CD4-positive, alpha-beta T cell treated with Interleukin-15 for 1 hour (primary cell): ENCODE measurements around the gene CNGB1.
A peak's percentile ranks its signal among the peaks of the same experiment; 100 is the strongest.
"Not testable (repeated sequence)": the region's sequence is repeated elsewhere in the genome, so short reads cannot be mapped to it uniquely, and the experiment has no call there.

Source experiments
- DNase-seq: peaks from one replicate; pipeline ENCODE4 v3.0.0-alpha.2; 2020

CNGB1 gene

DNA sequence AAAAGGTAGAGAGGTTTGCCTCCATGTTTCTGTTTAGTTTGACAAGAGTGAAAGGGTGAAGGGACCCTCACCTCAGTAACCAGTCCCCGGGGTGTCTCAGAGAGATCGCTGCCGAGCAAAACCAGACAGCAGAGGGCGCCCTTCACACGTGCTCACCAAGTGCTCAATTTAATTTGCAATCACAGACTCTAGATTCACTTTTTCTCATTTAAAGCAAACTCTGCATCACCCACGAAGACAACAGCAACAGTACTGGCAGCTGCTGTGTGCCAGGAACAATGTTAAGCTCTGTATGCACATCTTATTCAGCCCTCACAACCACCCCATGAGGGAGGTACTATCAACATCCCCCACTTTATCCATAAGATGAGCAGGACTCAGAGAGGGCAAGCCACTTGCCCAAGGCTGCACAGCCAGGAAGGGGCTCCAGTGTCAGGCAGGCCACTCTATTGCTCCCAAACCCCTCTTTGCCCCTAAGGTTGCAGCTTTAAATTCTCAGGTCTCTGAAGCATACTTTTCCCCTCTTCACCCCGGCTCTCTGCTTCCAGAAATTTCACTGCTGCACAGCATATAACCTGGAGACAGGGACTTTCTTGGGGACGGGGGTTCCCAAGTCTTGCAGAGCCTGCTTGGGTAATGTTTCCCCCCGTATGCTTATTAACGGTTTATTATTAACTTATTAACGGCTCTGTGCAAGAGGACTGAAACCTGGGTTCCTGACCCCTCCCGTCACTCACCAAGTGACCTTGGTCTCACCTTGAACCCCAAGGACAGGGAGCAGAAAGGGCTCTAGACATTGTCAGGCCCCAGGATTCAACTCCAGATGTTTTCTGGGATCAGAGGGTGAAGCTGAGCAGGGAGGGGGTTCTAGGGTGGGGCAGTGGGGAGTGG is 70.9 kb downstream of the CNGB1 start:
- peak; percentile 71 for DNase-seq

DNA sequence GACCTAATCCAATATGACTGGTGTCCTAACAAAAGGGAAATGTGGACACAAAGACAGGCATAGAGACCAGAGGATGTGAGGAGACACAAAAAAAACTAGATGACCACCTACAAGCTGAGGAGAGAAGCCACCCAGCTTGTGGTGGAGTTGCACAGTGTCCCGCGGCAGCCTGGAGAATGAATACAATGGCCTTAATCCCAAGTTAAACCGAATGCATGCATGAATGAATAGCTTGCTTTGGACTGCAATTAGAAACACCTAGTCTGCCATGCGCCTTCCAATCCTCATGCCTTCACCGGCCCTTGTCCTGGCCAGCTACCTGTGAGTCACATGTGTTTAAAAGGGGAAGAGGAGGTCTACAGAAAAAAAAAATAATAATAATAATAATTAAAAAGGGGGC is 72.0 kb downstream of the CNGB1 start:
- no peak for DNase-seq

DNA sequence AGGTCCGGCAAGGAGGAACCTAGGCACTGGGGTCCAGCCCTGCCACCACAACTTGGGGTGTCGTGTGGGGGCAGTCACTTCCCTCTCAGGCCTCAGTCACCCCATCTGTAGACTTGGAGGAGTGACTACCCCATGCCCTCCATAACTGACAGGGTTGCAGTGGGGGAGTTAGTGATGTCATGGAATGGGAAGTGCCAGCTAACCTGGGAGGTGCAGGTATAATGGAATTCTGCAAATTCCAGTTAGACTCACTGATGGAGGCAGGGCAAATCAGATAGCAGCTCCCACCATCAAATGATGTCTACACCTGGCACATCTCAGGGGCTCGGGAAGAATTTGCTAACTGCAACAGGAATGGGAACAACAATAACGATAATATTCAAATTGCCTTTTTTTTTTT is 72.9 kb downstream of the CNGB1 start:
- no peak for DNase-seq

DNA sequence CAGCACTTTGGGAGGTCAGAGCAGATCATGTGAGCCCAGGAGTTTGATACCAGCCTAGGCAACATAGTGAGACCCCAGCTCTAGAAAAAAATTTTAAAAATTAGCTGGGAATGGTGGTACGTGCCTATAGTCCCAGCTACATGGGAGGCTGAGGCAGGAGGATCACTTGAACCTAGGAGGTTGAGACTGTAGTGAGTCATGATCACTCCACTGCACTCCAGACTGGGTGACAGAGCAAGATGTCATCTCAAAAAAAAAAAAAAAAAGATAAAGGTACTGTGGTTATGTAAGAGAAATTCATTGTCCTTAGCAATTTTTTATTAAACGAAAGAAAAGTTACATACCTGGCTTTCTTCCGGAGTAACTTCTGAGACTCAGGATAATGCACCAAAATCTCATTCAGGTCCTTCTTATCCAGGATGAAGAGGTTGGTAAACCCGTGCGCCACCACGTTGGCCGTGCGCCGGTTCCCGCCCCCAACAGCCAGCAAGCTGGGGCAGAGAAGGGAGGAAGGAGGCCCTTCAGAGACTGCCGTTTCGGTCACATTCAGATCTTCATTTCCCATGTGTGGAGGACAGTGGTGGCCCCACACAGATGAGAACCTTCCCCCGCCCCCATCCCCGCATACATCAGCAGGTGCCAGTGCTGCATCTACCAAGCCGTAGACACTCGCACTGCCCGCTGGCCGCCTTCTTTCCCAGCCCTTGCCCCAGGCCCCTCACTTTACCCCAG is 73.7 kb downstream of the CNGB1 start:
- DNase-seq, result no peak

DNA sequence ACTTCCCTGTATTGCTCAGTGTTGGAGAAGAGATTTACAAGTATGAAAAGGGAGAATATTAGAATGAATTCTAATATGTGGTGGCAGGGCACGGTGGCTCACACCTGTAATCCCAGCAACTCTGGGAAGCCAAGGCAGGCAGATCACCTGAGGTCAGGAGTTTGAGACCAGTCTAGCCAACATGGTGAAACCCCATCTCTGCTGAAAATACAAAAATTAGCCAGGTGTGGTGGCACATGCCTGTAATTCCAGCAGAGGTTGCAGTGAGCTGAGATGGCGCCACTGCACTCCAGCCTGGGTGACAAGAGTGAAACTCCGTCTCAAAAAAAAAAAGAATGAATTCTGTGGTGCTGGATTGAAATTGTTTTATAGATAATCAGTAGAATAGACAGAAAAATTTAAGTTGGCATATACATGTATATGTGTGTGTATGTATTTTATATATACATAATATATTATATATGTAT is 75.8 kb downstream of the CNGB1 start:
- DNase-seq, result not testable (repeated sequence)

DNA sequence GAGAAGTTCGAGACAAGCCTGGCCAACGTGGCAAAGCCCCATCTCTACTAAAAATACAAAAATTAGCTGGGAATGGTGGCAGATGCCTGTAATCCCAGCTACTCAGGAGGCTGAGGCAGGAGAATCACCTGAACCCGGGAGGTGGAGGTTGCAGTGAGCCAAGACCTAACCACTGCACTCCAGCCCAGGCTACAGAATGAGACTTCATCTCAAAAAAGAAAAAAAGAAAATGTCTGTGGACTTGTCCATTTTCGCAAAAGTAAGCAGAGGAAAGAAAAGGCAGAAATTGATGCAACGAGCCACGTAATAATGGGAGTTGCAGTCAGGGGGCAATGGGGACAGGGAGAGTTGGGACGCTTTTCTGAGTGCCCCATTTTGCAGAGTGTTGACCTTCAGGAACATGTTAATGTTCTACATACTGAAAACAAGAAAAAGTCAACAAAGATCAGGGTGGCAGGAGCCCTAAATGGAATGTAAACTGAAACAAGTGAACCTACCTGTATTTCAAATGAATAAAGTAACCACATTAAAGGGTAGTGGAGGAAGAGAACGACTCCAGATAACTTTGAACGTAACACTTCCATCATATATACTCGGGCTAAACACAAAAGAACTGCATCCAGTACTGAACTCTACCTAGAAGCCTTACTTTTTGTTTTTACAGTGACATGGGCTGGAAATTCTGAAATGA is 76.4 kb downstream of the CNGB1 start:
- no peak for DNase-seq

DNA sequence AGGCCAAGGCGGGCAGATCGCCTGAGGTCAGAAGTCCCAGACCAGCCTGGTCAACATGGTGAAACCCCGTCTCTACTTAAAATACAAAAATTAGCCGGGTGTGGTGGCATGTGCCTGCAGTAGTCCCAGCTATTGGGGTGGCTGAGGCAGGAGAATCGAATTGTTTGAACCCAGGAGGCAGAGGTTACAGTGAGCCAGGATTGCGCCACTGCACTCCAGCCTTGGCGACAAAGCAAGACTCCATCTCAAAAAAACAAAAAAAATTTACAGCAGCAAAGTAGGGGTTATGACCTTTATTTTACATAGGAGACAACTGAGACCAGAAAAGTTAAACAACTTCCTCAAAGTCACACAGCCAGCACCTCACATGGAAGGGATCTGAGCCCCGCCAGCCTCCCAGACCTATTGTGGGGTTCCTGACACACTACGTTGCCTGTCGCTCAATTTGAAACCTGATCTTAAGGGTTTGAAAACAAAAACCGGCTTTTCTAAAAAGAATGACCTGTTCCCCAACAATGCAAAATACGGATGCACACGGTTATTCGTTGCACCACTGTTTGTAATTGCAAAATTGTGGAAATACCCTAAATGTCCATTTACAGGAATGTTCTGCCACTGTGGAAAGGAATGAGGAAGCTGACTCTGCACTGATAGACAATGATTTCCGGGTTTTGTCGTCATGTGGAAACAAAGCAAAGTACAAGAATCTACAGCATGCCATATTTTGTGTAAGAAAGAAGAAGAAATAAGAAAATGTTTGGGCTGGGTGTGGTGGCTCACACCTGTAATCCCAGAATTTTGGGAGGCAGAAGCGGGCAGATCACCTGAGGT is 77.2 kb downstream of the CNGB1 start:
- peak; percentile 30 for DNase-seq

DNA sequence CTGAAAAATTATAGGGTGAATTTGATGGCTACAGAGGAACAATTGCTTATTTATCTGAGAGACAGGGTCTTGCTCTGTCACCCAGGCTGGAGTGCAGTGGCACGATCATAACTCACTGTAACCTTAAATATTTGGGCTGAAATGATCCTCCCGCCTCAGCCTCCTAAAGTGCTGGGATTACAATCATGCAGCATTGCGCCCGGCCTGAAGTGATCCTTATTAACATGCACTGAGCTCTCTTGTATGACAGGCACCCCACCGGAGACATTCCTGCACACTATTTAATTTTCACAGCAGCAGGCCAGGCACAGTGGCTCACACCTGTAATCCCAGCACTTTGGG is 77.7 kb downstream of the CNGB1 start:
- DNase-seq, result no peak

DNA sequence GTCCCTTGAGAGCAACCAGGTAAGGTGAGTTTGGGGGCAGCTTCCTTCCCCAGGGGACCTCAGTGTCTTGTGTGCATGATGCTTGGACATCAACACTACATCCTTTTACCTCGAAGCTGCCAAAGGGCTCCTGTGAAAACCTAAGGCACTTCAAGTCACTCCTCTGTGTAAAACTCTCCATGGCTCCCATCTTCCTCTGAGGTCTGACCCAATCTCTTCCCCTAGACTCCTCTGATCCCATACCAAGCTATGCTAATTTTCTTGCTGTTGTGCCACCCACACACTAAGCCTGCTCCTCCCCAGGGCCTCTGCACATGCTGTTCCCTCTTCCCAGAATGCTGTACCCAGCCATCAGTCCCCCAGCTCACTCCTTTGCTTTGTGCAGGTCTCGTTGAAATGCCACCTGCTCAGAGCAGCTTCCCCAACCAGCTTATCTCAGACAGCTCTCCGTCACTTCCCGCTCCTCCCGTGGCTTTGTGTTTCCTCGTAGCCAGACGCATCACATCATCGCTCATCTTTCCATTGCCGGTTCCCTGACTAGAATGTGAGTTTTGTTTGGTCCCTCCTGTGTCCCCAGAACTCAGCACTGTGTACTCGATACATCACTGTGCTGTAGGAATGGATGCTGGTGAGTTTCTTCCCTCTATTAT is 78.4 kb downstream of the CNGB1 start:
- DNase-seq, result peak; percentile 24

DNA sequence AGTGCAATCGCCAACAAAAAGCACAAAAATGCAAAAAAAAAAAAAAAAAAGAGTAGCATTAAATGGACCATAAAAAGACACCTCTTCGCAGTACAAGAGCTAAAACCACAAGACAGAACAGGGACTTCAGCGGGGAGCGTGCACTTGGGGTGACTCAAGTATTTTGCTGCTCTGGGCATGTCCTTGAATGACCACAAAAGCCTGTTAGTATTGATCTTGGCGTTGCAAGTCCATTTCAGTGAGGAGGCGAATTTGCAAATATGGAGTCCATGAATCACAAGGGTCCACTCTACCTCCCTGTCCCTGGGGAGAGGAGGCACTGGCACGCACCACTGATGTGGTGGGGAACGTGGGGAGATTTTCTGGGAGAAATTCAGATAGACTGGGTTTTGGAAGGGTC is 78.9 kb downstream of the CNGB1 start:
- DNase-seq, result no peak

DNA sequence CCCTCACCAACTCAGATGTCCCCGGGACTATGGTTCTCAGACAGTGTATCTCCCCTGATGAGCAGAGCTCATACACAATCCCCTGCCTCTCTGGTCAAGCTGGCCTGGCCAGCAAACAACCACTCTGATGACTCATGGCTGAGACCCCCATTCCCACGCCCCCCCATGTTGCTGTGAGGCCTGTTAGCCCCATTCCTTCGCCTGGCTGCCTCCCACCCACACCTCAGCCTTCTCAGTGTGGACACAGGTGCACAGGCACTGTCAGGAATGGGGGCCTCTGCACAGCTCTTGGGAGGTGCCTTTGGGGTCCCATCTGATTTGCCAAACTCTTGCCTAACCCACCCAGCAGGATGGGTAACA is 80.2 kb downstream of the CNGB1 start:
- DNase-seq, result no peak

DNA sequence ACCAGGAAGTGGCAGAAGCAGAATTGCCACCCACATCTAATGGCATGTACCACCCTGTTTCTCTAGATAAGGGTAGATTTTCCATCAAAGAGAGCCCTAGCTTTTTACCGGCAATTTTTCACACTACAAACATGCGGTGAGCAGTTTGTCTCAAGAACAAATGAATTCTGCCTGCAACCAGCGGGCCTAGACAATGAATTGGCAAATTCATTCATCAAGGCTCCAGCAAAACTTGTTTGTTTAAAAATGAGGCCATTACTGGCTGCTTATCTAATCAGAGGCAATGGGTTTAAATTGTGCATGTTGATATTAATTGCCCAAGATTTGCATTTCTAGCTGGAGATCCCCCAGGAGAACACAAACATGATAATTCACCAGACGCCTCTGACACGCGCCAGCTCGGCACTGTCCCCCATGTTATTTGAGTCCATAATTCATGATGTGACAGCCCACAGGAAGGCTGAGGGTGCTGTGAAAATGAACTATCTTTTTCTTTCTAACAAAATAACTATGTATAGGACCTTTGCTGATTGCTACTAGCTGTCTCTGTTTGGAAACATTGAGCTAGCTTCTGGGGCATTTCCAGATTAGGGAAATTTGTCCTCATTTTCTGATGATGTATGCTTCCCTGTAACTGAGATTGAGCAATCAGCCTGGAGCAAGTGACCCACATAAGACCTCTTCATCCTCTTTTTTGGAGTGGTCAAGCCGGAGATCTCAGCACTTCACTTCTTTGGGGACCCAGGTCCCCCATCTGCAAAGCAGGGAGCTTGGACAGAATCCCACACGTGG is 80.8 kb downstream of the CNGB1 start:
- DNase-seq, result no peak

DNA sequence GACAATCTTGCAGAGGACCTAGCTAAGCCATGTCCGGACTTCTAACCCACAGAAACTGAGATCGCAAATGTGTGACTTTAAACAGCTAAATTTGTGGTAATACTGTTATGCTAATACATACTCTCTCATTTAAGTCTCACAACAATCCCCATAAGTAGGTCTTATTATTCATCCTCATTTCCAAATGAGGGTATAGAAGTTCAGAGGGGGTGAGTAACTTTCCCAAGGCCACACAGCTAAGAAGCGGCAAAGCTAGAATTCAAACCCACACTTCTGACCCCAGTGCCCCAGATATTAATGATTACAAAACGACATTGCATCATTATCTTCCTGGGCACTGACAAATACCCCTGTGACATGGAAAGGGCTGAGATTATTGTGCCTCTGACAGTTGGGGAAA is 81.4 kb downstream of the CNGB1 start:
- no peak for DNase-seq

DNA sequence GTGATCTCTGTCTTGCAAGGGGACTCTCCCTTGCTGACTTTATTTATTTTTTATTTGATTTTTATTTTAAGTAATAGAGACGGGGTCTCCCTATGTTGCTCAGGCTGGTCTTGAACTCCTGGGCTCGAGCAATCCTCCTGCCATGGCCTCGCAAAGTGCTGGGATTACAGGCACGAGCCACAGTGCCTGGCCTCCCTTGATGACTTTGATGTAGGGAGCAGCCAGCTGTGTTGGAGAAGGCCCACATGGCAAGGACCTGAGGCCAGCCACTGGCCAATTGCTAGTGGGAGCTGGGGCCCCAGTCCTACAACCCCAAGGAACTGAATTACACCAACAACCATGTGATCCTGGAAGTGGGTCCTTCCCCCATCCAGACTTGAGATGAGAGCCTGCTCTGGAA is 81.8 kb downstream of the CNGB1 start:
- DNase-seq, result no peak

DNA sequence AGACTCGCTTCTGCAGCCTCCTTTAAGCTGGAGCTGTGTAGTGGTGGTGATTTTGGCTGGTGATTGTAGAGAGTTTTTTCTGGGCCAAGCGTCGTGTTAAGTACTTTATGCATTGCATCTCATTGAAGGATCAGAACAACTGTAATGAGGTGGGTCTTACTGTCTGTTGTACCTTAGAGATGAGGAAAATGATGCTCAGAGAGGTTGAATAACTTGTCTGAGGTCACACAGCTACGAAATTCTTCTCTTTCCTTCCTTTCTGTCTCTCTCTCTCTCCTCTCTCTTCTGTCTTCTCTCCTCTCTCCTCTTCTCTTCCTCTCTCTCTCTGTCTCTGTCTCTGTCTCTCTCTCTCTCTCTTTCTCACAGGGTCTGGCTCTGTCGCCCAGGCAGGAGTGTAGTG is 82.8 kb downstream of the CNGB1 start:
- DNase-seq, result no peak

DNA sequence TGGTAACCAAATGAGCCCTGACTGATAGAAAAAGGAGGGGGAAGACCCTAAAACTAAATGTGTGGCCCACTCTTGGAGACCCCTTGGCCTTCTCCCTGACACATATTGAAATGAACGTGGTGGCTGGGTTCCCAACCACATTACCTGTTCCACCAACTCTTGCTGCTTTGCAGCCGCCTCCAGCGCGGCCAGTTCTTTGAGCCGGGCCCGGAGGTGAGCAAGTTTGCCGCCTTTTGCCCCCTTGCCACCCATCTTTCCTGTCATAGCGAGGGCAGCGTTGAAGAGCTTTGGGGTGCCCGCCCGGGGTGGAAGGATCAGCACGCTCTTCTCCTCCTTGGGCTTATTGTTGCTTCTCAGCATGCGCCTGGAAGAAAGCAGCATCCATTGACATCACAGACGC is 83.2 kb downstream of the CNGB1 start:
- DNase-seq, result no peak

DNA sequence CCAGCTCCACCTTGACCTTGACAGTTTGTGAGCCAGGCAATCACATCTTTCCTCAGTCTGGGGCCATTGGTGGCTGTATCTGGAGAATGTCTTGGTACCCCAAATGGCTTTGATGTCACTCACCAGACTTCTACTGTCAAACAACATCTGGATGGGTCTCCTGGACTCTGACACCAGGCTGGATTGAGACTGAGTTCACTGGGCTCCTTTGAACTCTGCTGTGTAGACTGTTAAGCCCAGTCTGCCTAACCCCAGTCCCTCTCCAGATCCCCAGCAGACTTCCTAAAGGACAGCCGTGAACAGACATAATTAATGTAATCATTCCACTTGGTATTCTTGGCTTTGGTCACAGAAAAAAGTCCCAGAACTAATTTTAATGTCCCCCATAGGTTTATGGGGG is 84.5 kb downstream of the CNGB1 start:
- no peak for DNase-seq

DNA sequence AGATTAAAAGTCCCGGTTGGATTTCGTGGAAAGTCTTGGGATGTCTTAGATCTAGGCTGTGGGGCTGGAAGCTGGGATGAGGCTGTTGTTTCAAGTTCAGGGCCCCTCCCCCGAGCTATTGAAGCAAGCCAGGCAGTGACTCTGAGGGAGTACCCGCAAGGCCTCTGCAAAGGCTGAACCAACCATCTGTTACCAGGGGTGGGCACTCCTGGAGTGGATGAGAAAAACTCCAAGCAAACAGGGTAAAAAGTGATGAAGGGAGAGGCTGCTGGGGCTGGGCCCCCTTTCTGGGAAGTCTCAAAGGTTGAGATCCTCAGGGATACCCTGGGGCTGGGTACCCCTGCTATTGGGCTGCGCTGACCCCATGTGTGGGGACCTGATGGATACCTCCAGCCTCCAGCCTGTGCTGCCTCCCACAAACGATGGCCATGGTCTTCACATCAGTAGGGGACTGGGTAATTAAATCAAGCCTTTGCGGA is 86.2 kb downstream of the CNGB1 start:
- DNase-seq, result no peak

DNA sequence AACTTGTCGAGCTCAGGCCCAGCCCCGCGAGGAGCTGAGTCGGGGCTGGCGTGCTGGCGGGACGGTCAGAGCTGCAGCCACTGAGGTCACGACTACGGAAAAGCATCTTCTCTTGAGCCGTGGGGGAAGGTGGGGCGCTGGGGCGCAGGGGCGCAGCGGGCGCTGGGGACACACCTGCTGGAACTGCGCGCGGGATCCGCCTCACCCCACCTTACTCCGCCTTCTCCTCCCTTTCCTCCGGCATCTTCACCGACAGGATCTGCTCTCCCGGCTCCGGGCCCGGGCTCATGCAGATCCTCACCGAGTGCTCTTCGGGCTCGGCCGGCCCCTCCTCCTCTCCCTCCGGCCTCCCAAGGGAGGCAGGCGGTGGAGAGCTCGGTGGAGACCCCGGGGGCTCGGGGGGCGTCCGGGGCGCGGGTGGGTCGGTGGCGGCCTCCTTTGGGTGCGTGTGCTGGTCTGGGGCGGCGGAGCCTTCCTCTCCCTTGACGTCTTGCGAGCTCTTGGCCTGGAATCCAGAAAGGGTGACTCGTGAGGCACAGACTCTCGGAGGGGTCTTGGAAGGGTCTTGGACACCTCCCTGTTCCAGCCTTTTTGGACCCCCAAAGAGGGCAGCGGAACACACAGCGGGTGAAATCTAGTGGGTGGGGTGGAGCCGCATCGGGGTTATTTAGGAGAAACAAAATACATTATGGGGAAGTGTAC is 86.8 kb downstream of the CNGB1 start:
- DNase-seq, result no peak

DNA sequence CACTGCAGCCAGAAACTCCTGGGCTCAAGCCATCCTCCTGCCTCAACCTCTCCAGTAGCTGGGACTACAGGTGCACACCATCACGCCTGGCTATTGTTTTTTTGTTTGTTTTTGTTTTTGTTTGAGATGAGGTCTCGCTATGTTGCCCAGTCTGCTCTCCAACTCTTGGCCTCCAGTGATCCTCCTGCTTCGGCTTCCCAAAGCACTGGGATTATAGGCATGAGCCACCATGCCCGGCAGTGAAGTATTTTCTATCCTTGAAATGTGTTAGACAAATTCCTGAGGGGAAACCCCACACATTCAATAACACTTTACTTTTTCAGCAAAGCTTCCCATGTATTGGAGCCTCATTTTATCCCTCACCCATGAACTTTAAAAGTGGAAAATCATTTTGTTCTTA is 87.4 kb downstream of the CNGB1 start:
- DNase-seq, result no peak

DNA sequence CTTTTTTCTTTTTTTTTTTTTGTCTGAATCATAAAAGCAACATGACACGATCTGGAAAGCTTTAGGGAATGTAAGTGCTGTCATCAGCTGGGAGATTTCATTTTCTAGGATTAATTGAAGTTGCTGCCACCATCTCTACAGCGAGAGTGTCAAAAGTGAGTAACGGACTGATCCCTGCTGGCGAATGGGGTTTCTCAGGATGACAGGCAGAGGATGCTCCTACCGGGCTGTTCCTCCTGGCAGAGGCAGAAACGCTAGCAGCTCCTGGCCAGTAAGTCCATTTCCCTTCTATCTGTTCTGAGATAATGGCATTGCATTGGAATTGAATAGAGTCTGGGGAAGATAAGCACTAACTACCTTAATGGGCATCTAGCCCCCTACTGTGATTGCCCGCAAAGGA is 88.1 kb downstream of the CNGB1 start:
- no peak for DNase-seq
